ENCODE measurements around the gene TRAPPC12.

- no peak for TF ChIP-seq CTCF (IDR thresholded peaks at IDR 0.05)
- TF ChIP-seq POLR2AphosphoS5 (IDR thresholded peaks at IDR 0.05): no peak
- no peak for TF ChIP-seq POLR2A (IDR thresholded peaks at IDR 0.05)
- no peak for TF ChIP-seq EP300 (IDR thresholded peaks at IDR 0.05)
Measured at GRCh38 chr2:3345621-3346020, 33.9 kb upstream of the TRAPPC12 start.
